GM21723 (cell line): ENCODE measurements around the gene KCND3.
"Not testable (repeated sequence)": the region's sequence is repeated elsewhere in the genome, so short reads cannot be mapped to it uniquely, and the experiment has no call there.

Experiments used
- ATAC-seq: cut with Tn5 transposase; IDR thresholded peaks from one replicate; pipeline ENCODE4 v1.9.1; 2021; ENCODE audit warnings: mild to moderate bottlenecking, moderate library complexity; ENCODE audit not compliant: unreplicated experiment

The KCND3 gene

GRCh38 chr1:111818546-111818945, 170.9 kb downstream of the KCND3 start:
- ATAC-seq = no peak

- ATAC-seq = no peak
These were observed 171.4 kb downstream of the KCND3 start for GRCh38 chr1:111818081-111818480.

GRCh38 chr1:111814642-111815041, 174.8 kb downstream of the KCND3 start:
- no peak for ATAC-seq

GRCh38 chr1:111814305-111814628, 175.2 kb downstream of the KCND3 start:
- no peak for ATAC-seq

- no peak for ATAC-seq
These were observed 175.8 kb downstream of the KCND3 start for GRCh38 chr1:111813440-111814304.

GRCh38 chr1:111812306-111812705, 177.2 kb downstream of the KCND3 start:
- ATAC-seq = no peak

GRCh38 chr1:111811891-111812290, 177.6 kb downstream of the KCND3 start:
- ATAC-seq = no peak

GRCh38 chr1:111805251-111805650, 184.2 kb downstream of the KCND3 start:
- no peak for ATAC-seq

GRCh38 chr1:111804776-111805175, 184.7 kb downstream of the KCND3 start:
- no peak for ATAC-seq

- no peak for ATAC-seq
These were observed 185.5 kb downstream of the KCND3 start for GRCh38 chr1:111803951-111804350.

- ATAC-seq = no peak
These were observed 186.5 kb downstream of the KCND3 start for GRCh38 chr1:111802984-111803383.

- ATAC-seq = no peak
These were observed 187.4 kb downstream of the KCND3 start for GRCh38 chr1:111802110-111802509.

- ATAC-seq = no peak
These were observed 188.2 kb downstream of the KCND3 start for GRCh38 chr1:111801071-111801850.

- ATAC-seq = not testable (repeated sequence)
These were observed 189.7 kb downstream of the KCND3 start for GRCh38 chr1:111799722-111800121.

GRCh38 chr1:111798580-111798979, 190.9 kb downstream of the KCND3 start:
- no peak for ATAC-seq

- ATAC-seq = no peak
These were observed 194.1 kb downstream of the KCND3 start for GRCh38 chr1:111795401-111795800.

- ATAC-seq = no peak
These were observed 195.5 kb downstream of the KCND3 start for GRCh38 chr1:111793923-111794322.

GRCh38 chr1:111792249-111792648, 197.2 kb downstream of the KCND3 start:
- ATAC-seq = no peak

- ATAC-seq = no peak
These were observed 197.7 kb downstream of the KCND3 start for GRCh38 chr1:111791776-111792175.

GRCh38 chr1:111789666-111790316, 199.7 kb downstream of the KCND3 start:
- ATAC-seq = no peak

- no peak for ATAC-seq
These were observed 200.3 kb downstream of the KCND3 start for GRCh38 chr1:111789142-111789541.
